ENCODE results near the gene CD8A.
"Not testable (repeated sequence)": the region's sequence is repeated elsewhere in the genome, so short reads cannot be mapped to it uniquely, and the experiment has no call there.

CD8A gene

GRCh38 chr2:86790676-86791572 lies at the start of gene CD8A:
TSS of gene CD8A (minus strand) at chr2:86790913. CDS start at chr2:86790825, 88 bp downstream.
- no peak for DNase-seq

DNA sequence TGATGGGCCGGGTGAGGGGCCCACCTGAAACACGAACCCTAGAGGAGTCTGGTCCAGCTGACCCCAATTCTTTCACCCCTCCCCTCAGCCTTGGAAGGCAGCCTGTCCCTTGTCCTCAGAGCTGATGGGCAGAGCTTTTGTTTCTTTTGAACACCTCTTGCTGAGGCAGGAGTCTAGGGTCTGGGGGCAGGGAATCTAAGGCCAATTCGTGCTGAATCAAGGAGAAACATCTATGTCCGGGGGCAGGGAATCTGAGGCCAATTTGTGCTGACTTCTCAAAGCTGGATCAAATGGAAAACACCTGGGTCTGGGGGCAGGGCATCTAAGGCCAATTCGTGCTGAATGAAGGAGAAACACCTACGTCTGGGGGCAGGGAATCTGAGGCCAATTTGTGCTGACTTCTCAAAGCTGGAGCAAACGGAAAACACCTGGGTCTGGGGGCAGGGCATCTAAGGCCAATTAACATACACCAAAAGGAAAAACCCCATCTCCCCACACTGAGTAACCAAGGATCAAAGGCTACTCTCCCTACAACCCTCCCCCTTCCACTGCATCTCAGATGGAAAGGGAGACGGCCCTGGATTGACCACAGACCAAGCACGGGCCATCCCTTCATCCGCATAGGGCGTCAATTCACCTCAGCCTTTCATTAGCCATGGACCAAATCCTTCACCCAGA lies 49.3 kb upstream of the CD8A start:
- DNase-seq: not testable (repeated sequence)

GRCh38 chr2:86839455-86839854 lies 48.7 kb upstream of the CD8A start:
- DNase-seq: not testable (repeated sequence)

DNA sequence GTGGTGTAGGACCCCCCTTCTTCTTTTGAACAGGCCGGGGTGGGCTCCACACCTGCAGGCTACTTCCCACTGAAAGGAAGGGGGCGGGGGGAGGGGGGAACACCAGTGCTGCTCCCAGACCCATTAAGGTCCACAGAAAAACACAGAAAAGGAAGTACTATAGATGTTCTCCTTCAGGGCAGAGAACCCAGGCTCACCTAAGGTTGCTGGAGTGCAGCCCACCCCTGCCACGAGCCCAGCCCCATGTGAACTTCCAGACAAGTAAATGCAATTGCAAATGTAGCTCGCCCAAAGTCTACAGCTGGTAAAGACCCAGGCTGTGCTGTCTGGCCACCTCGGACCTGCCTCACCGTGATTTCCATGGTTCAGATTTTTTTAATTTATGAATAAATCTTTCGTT lies 47.0 kb upstream of the CD8A start:
- not testable (repeated sequence) for DNase-seq

DNA sequence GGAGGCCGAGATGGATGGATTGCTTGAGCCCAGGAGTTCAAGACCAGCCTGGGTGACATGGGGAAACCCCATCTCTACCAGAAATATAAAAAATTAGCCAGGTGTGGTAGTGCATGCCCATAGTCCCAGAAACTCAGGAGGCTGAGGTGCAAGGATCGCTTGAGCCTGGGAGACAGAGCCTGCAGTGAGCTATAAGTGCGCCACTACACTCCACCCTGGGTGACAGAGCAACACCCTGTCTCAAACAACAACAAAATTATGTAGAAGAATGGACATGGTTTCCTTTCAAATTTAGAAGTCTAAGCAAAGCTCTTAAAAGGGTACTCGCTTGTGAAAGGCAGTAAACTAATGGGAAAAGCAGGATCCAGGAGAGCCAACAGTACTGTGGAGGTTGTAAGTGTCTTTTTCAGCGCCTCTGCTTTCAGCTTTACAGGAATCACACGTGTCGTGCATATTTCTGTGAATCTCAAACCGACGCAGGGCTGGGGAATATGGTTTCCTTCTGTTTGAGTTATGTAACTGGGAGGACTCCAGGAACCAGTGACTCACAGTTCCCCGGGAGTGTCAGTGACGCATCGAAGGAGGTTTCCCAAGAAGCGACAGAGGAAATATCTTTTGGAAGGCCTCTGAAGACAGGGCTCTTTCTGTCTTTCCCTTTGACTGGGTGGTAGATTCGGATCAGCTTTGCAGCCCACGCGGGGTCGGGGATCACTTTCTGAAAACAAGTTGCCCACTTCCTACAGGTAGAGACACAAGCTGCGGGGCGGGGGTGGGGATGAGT lies 46.4 kb upstream of the CD8A start:
- not testable (repeated sequence) for DNase-seq

DNA sequence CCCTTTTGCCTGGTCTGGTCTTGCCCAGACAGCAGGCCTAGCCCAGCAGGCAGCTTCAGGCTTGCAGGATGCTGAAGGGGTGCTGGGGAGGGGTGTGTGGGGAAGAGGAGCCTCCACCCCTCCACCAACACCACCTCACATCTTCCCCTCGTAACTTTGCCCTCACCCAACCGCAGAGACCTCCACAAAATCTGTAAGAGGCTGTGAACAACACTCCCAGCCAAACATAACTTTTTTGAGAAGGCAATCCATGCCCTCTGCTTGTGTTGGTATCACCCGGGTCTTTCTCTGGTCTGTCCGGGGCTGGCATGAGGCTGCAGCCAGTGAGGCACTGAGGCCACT lies 44.8 kb upstream of the CD8A start:
- DNase-seq: not testable (repeated sequence)

GRCh38 chr2:86833315-86833714 lies 42.6 kb upstream of the CD8A start:
- DNase-seq: no peak

DNA sequence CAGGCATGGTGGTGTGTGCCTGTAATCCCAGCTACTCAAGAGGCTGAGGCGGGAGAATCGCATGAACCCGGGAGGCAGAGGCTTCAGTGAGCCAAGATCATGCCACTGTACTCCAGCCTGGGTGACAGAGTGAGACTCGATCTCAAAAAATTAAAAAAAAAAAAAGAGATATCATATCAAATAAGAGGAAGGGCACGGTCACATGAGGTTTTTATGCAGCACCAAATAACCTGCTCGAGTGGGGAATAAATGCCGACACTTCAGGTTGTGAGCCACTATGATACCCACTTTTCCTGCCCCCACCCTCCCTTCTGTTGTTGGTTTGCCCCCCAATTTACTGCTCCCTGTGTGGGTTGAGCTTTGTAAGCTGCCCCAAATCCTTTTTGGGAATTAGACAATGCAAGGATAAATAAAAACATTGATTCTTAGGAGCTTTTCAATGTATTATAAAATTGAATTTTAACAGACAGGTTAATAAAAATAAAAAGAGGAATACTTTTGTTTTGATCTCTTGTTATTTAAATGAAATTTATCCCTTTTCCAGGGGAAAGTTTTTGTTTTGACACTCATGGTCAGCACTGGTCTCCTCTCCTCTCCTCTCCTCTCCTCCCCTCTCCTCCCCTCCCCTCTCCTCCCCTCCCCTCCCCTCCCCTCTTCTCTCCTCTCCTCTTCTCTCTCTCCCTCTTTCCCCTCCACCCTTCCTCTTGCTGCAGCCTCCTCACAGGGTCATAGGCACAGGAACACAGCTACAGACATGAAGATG lies 41.8 kb upstream of the CD8A start:
- DNase-seq: no peak

DNA sequence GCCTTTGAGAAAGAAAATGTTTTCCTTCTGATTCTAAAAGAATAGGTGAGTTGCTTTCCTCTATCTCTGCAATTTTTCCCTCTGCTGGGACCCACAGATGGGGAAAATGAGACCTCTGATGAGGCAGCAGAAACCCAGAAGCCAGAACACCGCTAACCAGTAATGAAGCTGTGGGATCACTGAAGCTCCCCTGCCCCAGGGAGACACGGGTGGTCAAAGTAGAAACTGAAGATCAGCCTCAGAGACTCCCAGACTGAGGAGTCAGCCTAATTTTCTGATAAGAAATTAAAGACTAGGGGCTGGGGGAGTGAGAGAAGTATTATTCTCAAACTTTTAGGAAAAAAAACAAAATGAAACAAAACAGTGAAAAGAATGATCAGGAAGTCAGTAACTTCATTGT lies 40.8 kb upstream of the CD8A start:
- DNase-seq: no peak

DNA sequence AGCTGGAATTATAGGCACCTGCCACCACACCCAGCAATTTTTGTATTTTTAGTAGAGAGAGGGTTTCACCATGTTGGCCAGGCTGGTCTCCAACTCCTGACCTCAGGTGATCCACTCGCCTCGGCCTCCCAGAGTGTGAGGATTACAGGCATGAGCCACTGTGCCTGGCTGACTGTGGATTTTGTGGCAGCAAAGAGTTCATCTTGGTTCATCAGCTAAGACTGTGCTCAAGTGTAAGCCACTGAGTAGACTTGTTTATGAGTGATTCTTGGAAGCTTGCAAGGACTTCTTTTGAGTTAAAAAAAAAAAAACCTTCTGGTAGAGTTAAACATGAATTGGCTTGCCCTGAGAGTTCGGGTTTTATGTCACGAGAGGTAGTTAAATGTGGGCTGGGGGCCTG lies 36.2 kb upstream of the CD8A start:
- no peak for DNase-seq

GRCh38 chr2:86825693-86826381 lies 35.1 kb upstream of the CD8A start:
- no peak for DNase-seq

- DNase-seq: no peak
Observed at GRCh38 chr2:86825036-86825692, 34.5 kb upstream of the CD8A start.

- DNase-seq: no peak
Observed at GRCh38 chr2:86822668-86823345, 32.1 kb upstream of the CD8A start.

- DNase-seq: no peak
Observed at GRCh38 chr2:86821842-86822241, 31.1 kb upstream of the CD8A start.

- no peak for DNase-seq
Observed at GRCh38 chr2:86821306-86821705, 30.6 kb upstream of the CD8A start.

DNA sequence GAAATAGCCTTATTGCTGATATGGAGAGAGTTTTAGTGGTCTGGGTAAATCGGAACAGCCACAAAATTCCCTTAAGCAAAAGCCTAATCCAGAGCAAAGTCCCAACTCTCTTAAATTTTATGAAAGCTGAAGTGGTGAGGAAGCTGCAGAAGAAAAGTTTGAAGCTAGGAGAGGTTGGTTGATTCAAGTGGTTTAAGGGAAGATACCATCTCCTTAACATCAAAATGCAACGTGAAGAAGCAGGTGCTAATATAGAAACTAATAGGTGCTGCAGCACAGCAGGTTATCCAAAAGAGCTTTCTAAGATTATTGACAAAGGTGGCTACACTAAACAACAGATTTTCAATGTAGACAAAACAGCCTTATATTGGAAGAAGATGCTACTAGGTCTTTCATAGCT lies 28.2 kb upstream of the CD8A start:
- no peak for DNase-seq

DNA sequence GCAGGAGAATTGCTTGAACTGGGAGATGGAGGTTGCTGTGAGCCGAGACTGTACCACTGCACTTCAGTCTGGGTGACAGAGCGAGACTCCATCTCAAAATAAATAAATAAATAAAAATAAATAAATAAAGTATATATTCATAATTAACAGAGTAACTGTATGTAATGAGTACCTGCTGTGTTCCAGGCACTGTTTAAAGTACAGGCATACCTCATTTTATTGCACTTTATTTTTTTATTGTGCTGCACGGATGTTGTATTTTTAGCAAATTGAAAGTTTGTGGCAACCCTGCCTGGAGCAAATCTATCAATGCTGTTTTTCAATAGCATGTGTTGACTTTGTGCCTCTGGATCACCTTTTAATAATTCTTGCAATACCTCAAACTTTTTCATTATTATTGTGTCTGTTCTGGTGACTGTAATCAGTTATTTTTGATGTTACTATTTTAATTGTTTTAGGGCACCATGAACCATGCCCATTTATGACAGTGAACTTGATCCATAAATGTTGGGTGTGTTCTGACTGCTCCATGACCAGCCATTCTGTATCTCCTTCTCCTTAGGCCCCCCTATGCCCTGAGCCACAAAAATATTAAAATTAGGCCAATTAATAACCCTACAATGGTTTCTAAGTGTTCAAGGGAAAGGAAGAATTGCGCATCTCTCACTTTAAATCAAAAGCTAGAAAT lies 27.5 kb upstream of the CD8A start:
- DNase-seq: no peak

- DNase-seq: no peak
Observed at GRCh38 chr2:86815611-86816010, 24.9 kb upstream of the CD8A start.

- no peak for DNase-seq
Observed at GRCh38 chr2:86809481-86810121, 18.9 kb upstream of the CD8A start.
